HG02588 (cell line): ENCODE measurements around the gene PDE6D.
"Not testable (repeated sequence)": the region's sequence is repeated elsewhere in the genome, so short reads cannot be mapped to it uniquely, and the experiment has no call there.

ENCODE experiments used
- ATAC-seq: cut with Tn5 transposase; IDR thresholded peaks from one replicate; pipeline ENCODE4 v1.9.1; 2021; ENCODE audit warnings: mild to moderate bottlenecking, moderate library complexity; ENCODE audit not compliant: unreplicated experiment

Gene PDE6D

DNA sequence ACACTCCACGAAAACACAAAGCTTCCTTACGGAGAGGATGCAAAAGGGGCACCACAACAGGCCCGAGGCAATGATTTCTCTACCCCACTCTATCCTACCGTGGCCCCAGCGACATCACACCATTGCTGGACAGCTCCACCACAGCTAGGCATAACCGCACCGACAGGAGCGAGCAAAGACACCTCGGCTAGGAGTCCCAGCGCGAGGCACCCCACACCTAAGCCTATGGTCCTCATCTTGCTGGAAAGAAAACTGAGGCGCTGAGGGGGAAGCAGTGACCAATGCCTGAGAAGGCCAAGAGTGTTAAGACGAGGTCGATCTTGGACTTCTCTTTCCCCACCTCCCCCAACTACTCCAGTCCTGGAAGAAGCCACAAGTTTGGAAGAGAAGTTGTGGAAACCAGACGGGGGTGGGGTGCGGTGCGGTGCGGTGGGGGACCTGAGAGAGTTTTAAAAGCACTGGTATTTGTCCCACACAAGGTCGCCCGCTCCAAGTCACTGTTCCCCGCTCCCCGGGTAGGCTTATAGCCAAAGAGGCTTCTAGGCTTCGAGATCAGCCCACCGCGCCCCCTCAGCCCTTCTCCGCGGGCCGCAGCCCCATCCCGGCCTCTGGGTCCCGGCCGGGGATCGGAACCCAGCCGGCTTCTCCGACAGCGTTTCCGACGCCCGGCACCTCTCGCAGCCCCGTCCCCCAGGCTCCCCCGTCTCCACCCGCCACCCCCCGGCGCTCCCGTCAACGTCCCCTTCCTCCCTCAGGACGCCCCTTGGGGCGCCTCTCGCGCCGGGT lies 766 bp downstream of the PDE6D start:
- ATAC-seq: no peak

- ATAC-seq: no peak
Measured at GRCh38 chr2:231769170-231770136, 11.6 kb downstream of the PDE6D start.

DNA sequence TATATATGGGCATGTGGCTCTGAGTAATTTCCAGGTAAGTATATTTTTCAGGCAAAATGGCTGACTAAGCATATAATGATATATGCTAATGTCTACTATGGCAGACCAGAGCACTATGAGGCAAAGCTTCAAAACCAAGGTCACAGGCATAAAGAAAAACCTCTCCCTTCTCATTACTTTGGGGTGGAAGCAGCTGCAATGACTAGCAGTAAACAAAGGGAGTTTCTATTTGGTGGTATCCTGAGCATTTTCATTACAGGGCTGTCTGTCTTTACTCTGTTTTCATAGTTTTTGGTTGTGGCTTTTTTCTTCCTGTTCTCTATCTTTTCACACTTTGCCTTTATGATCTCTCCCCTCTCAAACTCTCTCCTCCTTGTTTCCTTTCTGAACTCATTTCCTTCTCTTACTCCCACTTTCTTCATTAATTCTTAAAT lies 15.6 kb downstream of the PDE6D start:
- no peak for ATAC-seq

GRCh38 chr2:231764760-231765159 lies 16.3 kb downstream of the PDE6D start:
- ATAC-seq: no peak

DNA sequence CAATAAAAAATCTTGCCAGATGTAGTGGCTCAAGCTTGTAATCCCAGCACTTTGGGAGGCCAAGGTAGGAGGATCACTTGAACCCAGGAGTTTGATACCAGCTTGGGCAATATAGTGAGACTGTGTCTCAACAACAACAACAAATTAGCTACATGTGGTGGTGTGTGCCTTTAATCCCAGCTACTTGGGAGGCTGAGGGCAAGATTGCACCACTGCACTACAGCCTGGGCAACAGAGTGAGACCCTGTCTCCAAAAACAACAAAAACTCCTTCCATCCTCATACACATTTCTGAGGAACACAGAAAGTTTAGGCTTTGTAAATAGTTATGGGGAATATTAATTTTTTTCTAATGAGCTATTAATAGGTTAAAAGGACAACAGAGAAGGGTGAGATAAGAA lies 17.0 kb downstream of the PDE6D start:
- no peak for ATAC-seq

- no peak for ATAC-seq
Measured at GRCh38 chr2:231761735-231762134, 19.3 kb downstream of the PDE6D start.

DNA sequence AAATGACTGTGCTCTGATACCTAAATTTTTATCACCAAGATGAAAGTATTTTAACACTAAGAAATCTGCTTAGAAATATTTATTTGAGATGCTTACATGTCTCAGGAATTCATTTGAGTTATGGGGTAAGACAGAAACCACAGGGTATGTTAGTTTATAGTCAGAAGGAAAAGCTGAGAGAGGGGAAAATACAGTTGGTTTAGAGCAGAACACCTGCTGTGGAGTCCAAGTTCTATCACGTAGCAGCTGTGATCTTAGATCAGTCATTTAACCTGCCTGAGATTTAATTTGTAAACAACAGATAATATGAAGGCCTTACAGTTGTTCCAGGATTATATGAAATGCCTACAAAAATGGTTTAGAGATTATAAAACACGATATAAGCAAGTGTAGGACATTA lies 29.0 kb downstream of the PDE6D start:
- ATAC-seq: no peak

DNA sequence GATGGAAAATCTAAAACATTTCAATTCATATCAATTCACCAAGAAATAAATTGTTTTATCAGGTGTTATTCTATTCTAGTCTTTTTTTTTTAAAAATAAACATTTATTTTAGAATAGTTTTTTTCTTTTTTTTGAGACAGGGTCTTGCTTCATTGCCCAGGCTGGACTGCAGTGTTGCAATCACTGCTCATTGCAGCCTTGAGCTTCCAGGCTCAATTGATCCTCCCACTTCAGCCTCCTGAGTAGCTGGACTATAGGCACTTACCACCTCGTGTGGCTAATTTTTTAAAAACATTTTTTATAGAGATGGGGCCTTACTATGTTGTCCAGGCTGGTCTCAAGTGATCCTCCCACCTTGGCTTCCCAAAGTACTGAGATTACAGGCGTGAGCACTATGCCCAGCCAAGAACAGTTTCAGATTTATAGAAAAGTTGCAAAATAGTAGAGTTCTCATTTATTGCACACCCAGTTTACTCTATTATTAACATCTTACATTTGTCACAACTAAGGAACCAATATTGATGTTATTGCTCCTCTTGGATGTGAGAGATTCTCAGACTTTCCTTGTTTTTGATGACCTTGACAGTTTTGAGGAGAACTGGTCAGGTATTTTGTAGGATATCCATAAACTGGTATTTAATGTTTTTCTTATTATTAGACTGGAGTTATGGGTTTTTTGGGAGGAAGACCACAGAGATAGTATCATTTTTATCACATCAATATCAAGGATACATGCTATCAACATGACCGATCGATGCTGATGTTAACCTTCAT lies 29.9 kb downstream of the PDE6D start:
- ATAC-seq: no peak

GRCh38 chr2:231749016-231749415 lies 32.1 kb downstream of the PDE6D start:
- not testable (repeated sequence) for ATAC-seq

- not testable (repeated sequence) for ATAC-seq
Measured at GRCh38 chr2:231748153-231748896, 32.8 kb downstream of the PDE6D start.

- no peak for ATAC-seq
Measured at GRCh38 chr2:231745303-231746038, 35.6 kb downstream of the PDE6D start.

DNA sequence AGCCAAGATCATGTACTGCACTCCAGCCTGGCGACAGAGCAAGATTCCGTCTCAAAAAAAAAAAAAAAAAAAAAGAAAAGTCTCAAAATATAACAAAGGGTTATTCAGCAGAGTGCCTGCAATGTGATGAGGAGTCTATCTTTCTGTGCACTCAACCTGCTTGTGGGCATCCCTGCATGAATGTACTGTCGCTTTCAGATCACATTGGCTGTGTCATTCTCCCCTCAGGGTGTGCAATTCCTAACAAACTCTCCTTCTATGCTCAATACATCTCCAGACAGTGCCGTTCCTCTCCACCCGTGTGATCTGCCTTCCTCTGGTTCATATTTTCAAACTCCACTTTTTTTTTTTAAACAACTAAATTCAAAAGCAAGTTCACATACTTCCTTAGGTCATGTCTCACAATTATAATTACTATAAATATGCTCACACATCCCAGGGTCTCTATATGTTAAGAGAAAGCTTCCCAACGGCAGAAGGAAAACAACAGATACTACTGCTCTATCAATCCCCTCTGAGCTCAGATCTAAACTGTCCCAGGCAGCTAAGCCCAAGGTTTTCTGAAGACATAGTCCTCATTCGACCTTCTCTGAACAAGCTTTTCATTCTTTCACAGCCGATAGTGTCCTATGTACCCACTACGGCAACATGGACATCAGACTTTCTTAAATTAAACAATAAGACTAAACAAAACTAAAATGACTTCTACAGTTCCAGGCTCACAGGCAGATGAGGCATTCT lies 37.5 kb downstream of the PDE6D start:
- no peak for ATAC-seq

DNA sequence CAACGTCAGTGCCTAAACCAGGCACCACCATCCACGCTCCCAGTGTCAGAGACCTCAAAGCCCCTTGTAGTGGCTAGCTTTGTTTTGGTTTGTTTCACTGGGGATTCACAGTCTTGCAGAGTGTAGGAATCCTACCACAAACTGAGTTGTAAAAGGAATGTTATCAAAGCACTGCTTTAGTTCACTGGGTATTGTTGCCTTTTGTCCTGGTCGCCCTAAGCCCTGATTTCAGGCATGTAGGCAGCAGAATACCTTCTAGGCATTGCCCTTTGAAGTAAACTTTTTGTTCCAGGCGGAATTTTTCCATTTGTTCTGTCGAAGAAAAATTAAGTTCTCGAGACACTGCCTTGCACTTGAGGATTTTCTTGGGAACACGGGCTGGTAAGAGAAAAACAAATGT lies 43.3 kb downstream of the PDE6D start:
- no peak for ATAC-seq

GRCh38 chr2:231732604-231733003 lies 48.5 kb downstream of the PDE6D start:
- ATAC-seq: no peak

DNA sequence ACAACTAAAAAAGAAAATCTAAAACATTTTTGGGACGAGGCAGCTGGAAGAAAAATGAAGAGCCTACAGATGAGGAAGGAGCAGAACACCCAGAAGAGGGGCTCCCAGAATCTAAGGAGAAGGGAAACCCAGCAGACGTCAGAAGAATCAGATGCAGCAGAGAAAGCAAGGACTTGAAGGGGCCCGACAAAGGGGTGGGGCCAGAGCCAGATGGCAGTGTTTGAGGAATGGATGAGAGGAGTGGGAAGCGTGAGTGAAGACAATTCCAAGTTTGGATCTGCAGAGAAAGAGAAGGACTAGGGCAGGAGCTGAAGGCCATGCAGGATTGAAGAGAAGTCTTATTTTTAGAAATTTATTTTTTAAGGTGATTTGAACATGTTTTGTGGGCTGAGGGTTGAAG lies 53.5 kb downstream of the PDE6D start:
- ATAC-seq: no peak

GRCh38 chr2:231726276-231726675 lies 54.8 kb downstream of the PDE6D start:
- ATAC-seq: no peak

DNA sequence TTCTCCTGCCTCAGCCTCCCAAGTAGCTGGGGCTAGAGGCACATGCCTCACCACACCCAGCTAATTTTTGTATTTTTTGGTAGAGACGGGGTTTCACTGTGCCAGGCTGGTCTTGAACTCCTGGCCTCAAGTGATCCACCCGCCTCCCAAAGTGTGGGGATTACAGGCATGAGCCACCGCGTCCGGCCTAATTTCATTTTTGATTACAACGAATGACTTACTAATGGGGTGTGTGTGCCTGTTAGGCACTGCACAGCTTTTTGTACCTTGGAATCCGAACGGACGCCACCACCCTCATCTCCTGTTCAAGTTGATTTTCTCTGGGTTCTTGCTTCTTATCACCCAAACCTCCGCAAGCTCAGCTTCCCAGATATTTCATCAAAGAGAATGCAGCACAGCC lies 55.6 kb downstream of the PDE6D start:
- ATAC-seq: no peak

GRCh38 chr2:231722721-231723307 lies 58.3 kb downstream of the PDE6D start:
- no peak for ATAC-seq
